Measurements from ENCODE around the gene UBA52. TPM values are rescaled to one million over a fixed set of nuclear protein-coding genes. Genes with fewer than 3 reads are reported as not detected.
"Not testable (repeated sequence)": the region's sequence is repeated elsewhere in the genome, so short reads cannot be mapped to it uniquely, and the experiment has no call there.

The UBA52 gene
- polyA plus RNA-seq, 1 of the 3 experiments (the other 2 are of a cell fraction): 2,690 TPM

GRCh38 chr19:18591735-18592385 lies 20.2 kb downstream of the UBA52 start:
- ChIA-PET POLR2A (no interaction called here), CTCF (interaction anchor here (0.9 to 10.5 kb wide), 13 partner anchors 10 to 397 kb away, joined by 3 to 234 read pairs (median 10); partner anchors contain the start of gene CERS1)
- peak in 1 of 2 experiments; percentile 18; a peak in 1 of 4 replicates for TF ChIP-seq EP300 (IDR thresholded peaks at IDR 0.05; ENCODE audit: borderline replicate concordance in 1 of 2, low read depth in 1 of 2, low read length in 1 of 2)
- peak; percentile 47; the same call in 1 of the 2 replicates for TF ChIP-seq RCOR1 (IDR thresholded peaks at IDR 0.05; ENCODE audit: low read length)
- TF ChIP-seq POLR2AphosphoS5 (IDR thresholded peaks at IDR 0.05; ENCODE audit: low read depth, low read length): no peak
- Histone ChIP-seq H3K79me2 (ENCODE audit: insufficient read depth) (peaks cover 10% of the 10 kb centered on the region; the same call in 1 of the 2 replicates), H2AFZ (ENCODE audit: low read depth) (no peak overlapping the region), H3K4me3 (ENCODE audit: low read depth in 2 of 2, low read length in 1 of 2) (no peak overlapping the region), H3K4me1 (ENCODE audit: control insufficient read depth in 1 of 2, insufficient read depth in 2 of 2, low read depth in 1 of 2, low read length in 1 of 2) (peaks cover 6 to 33% of the 10 kb centered on the region in 2 experiments; a peak in 2 of 4 replicates), H3K27ac (ENCODE audit: low read depth in 2 of 2, low read length in 1 of 2) (peak overlapping the region in 1 of 2 experiments; percentile 44; a peak in 2 of 4 replicates), H3K4me2 (no peak overlapping the region), H3K9me2 (no peaks in the 10 kb centered on the region), H3K36me3 (replicated peaks in 1 of 2; ENCODE audit: control insufficient read depth in 1 of 2, insufficient read depth in 2 of 2, low read length in 1 of 2) (no peaks in the 10 kb centered on the region), H3K9me3 (no peaks in the 10 kb centered on the region), H3F3A (replicated peaks; ENCODE audit: insufficient read depth) (peaks cover 35% of the 10 kb centered on the region), H4K20me1 (ENCODE audit: insufficient read depth) (no peaks in the 10 kb centered on the region), H3K27me3 (ENCODE audit: insufficient read depth) (no peaks in the 10 kb centered on the region), H3K9ac (no peak overlapping the region)
- WGBS (ENCODE audit: low lambda C conversion rate): 61% methylated on average over 11 of the region's 22 CpGs
- peak; percentile 71 for DNase-seq

DNA sequence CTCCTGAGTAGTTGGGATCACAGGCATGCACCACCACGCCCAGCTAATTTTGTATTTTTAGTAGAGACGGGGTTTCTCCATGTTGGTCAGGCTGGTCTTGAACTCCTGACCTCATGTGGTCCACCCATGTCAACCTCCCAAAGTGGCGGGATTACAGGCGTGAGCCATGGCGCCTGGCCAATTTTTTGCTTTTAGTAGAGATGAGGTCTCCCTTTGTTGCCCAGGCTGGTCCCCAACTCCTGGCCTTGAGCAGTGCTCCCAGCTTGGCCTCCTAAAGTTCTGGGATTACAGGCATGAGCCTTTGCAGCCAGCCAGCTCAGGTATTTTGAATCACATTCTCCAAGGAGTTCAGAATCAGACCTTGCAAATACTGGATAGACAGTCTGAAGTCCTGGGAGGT lies 21.1 kb downstream of the UBA52 start:
- not testable (repeated sequence) for H3K9ac ChIP-seq; H3K4me2 ChIP-seq; H4K20me1 ChIP-seq (ENCODE audit: insufficient read depth); H3K9me2 ChIP-seq; H3K27ac ChIP-seq (ENCODE audit: low read depth in 2 of 2, low read length in 1 of 2); H3K4me3 ChIP-seq (ENCODE audit: low read depth in 2 of 2, low read length in 1 of 2); H3K9me3 ChIP-seq; DNase-seq; H2AFZ ChIP-seq (ENCODE audit: low read depth); H3K36me3 ChIP-seq (replicated peaks in 1 of 2; ENCODE audit: control insufficient read depth in 1 of 2, insufficient read depth in 2 of 2, low read length in 1 of 2); H3K27me3 ChIP-seq (ENCODE audit: insufficient read depth)
- Histone ChIP-seq H3F3A (replicated peaks; ENCODE audit: insufficient read depth) (peaks cover 35% of the 10 kb centered on the region), H3K4me1 (ENCODE audit: control insufficient read depth in 1 of 2, insufficient read depth in 2 of 2, low read depth in 1 of 2, low read length in 1 of 2) (peaks cover 6 to 39% of the 10 kb centered on the region in 2 experiments; a peak in 2 of 4 replicates), H3K79me2 (ENCODE audit: insufficient read depth) (peaks cover 10% of the 10 kb centered on the region; the same call in 1 of the 2 replicates)
- WGBS (ENCODE audit: low lambda C conversion rate): 91% methylated on average over 5 of the region's 5 CpGs
- ChIA-PET POLR2A (interaction anchor here (1.1 kb wide), 1 partner anchor 255 kb away, joined by 5 read pairs; no protein-coding TSS in a partner anchor), CTCF (interaction anchor here (0.9 to 10.5 kb wide), 9 partner anchors 11 to 302 kb away, joined by 3 to 234 read pairs (median 14); partner anchors contain the start of gene CERS1)

DNA sequence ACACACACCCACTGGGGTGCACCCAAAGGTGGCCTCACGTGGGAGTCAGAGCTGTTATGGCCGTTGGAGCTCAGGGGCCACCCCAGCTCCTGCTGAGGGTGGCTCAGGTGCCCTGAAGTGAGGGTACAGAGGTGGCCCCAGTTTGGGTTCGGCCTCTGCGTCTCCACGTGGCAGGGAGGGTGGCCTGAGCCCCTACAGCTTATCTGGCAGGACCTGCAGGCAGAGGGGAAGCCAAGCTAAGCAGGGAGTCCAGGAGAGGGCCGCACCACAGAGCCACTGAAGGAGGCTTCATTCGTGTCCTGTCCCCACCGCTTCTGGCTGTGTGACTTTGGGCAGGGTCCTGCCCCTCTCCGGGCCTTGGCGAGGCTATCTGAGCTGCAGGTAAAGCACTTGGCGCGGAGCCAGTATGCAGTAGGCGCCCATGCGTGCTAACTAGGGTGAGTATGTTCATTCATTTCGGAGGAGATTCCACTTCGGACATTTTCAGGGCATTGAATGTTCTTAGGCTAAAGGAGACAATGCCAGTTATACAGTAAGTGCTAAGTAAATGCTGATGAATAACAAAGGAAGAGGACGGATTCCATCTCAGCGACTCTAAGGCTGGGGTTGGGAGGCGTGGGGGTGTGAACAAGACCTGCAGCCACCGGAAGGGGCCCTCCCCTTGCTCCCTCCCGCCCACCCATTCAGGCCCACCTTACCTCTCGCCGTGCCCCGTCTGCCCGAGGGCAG lies 21.9 kb downstream of the UBA52 start:
- no peaks in the 10 kb centered on the region for H3K27me3 ChIP-seq (ENCODE audit: insufficient read depth)
- H3K9ac ChIP-seq: no peak overlapping the region
- no peak for TF ChIP-seq NFIC (IDR thresholded peaks at IDR 0.05; ENCODE audit: borderline replicate concordance)
- TF ChIP-seq NRF1 (IDR thresholded peaks at IDR 0.05; ENCODE audit: low read depth, low read length): no peak
- TF ChIP-seq EZH2phosphoT487 (IDR thresholded peaks at IDR 0.05; ENCODE audit: borderline replicate concordance, low read depth): no peak
- TF ChIP-seq CHD2 (IDR thresholded peaks at IDR 0.05; ENCODE audit: low read length, partially characterized antibody): no peak
- no peak for TF ChIP-seq SMC3 (IDR thresholded peaks at IDR 0.05; ENCODE audit: low read depth, low read length)
- no peak for TF ChIP-seq RAD21 (IDR thresholded peaks at IDR 0.05; ENCODE audit: low read length)
- TF ChIP-seq ELF1 (IDR thresholded peaks at IDR 0.05): no peak
- TF ChIP-seq, protein P1, sequence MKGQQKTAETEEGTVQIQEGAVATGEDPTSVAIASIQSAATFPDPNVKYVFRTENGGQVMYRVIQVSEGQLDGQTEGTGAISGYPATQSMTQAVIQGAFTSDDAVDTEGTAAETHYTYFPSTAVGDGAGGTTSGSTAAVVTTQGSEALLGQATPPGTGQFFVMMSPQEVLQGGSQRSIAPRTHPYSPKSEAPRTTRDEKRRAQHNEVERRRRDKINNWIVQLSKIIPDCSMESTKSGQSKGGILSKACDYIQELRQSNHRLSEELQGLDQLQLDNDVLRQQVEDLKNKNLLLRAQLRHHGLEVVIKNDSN (IDR thresholded peaks at IDR 0.05; ENCODE audit: borderline replicate concordance, low read depth): no peak
- TF ChIP-seq, protein P2, sequence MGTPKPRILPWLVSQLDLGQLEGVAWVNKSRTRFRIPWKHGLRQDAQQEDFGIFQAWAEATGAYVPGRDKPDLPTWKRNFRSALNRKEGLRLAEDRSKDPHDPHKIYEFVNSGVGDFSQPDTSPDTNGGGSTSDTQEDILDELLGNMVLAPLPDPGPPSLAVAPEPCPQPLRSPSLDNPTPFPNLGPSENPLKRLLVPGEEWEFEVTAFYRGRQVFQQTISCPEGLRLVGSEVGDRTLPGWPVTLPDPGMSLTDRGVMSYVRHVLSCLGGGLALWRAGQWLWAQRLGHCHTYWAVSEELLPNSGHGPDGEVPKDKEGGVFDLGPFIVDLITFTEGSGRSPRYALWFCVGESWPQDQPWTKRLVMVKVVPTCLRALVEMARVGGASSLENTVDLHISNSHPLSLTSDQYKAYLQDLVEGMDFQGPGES (IDR thresholded peaks at IDR 0.05; ENCODE audit: low read depth, low read length): no peak
- no peak for TF ChIP-seq PBX3 (IDR thresholded peaks at IDR 0.05)
- TF ChIP-seq GABPA (IDR thresholded peaks at IDR 0.05; ENCODE audit: low read depth): no peak
- TF ChIP-seq JUND (IDR thresholded peaks at IDR 0.05): no peak
- WGBS (ENCODE audit: low lambda C conversion rate): 73% methylated on average over 14 of the region's 25 CpGs
- POLR2A ChIA-PET: interaction anchor here (1.0 to 1.2 kb wide), 4 partner anchors 254 to 326 kb away, joined by 3 to 5 read pairs (median 4); partner anchors contain the start of genes COPE and DDX49
- peaks cover 10% of the 10 kb centered on the region; the same call in 1 of the 2 replicates for H3K79me2 ChIP-seq (ENCODE audit: insufficient read depth)
- H3K4me1 ChIP-seq (ENCODE audit: control insufficient read depth in 1 of 2, insufficient read depth in 2 of 2, low read depth in 1 of 2, low read length in 1 of 2): peaks cover 6 to 36% of the 10 kb centered on the region in 2 experiments; a peak in 2 of 4 replicates
- H3K27ac ChIP-seq (ENCODE audit: low read depth in 2 of 2, low read length in 1 of 2): no peak overlapping the region
- H3K4me2 ChIP-seq: 0 out of 2 replicates have a peak overlapping the region, but pooled peaks have one; percentile 89
- CTCF ChIA-PET: interaction anchor here (0.6 to 10.5 kb wide), 34 partner anchors 11 to 394 kb away, joined by 3 to 234 read pairs (median 4); partner anchors contain the start of genes CERS1, COPE, CRLF1 and DDX49
- no peaks in the 10 kb centered on the region for H3K9me3 ChIP-seq
- no peaks in the 10 kb centered on the region for H4K20me1 ChIP-seq (ENCODE audit: insufficient read depth)
- no peaks in the 10 kb centered on the region for H3K9me2 ChIP-seq
- H3K4me3 ChIP-seq (ENCODE audit: low read depth in 2 of 2, low read length in 1 of 2): no peak overlapping the region
- no peak overlapping the region for H2AFZ ChIP-seq (ENCODE audit: low read depth)
- DNase-seq: peak; percentile 27
- peaks cover 35% of the 10 kb centered on the region for H3F3A ChIP-seq (replicated peaks; ENCODE audit: insufficient read depth)
- H3K36me3 ChIP-seq (replicated peaks in 1 of 2; ENCODE audit: control insufficient read depth in 1 of 2, insufficient read depth in 2 of 2, low read length in 1 of 2): no peaks in the 10 kb centered on the region
